ENCODE data around the gene HIRA.

Gene HIRA

DNA sequence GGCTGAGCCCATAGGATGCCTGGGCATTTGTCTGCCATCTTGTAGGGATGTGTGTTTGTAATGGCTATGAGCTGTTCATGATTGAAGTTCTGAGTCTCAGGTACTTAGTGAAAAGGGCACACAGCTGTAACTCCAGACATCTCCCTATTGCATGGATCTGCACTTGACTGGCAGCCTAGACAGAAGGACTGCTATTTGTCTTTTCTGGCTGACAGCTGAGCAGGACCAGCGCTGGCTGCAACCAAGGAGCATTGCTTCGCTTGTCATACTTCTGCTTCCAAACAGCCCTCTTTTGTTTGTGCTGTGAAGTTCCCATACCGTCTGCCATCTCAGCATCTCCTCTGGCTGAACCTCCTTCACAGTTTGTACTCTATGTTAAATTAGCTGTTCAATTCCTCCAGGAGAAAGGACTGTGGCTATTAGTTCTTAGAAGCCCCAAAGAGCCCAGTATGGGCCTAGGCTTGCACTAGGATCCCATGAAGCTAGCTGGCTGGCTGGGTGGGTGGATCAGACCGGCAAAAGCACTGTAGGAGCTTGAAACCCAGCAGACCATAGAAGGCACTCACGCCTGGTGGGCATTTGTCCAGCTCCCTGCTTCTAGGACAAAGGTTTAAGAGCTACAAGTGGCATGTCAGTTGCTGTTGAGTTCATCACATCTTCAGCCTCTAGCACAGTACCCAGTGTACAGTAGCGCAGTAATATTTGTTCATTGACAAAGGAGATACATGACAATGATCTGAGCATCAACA, 20.4 kb downstream of the HIRA start:
- Histone ChIP-seq H3K27me3 (ENCODE audit: control insufficient read depth in 1 of 2, insufficient read depth in 2 of 2, low read length in 2 of 2) (no peaks in the 10 kb centered on the region), H3K9ac (ENCODE audit: low read depth in 1 of 2, low read length in 2 of 2) (no peak overlapping the region), H3K4me3 (ENCODE audit: low read depth in 1 of 2, low read length in 2 of 2) (no peak overlapping the region), H3K9me3 (ENCODE audit: control insufficient read depth in 1 of 2, low read length in 2 of 2) (no peaks in the 10 kb centered on the region), H3K36me3 (ENCODE audit: control insufficient read depth in 1 of 2, insufficient read depth in 2 of 2, low read length in 2 of 2) (peaks cover 19 to 49% of the 10 kb centered on the region in 2 donors), H3K27ac (ENCODE audit: low read depth, low read length) (no peak overlapping the region), H3K4me1 (ENCODE audit: control insufficient read depth in 1 of 2, insufficient read depth in 2 of 2, low read length in 2 of 2) (no peaks in the 10 kb centered on the region)

DNA sequence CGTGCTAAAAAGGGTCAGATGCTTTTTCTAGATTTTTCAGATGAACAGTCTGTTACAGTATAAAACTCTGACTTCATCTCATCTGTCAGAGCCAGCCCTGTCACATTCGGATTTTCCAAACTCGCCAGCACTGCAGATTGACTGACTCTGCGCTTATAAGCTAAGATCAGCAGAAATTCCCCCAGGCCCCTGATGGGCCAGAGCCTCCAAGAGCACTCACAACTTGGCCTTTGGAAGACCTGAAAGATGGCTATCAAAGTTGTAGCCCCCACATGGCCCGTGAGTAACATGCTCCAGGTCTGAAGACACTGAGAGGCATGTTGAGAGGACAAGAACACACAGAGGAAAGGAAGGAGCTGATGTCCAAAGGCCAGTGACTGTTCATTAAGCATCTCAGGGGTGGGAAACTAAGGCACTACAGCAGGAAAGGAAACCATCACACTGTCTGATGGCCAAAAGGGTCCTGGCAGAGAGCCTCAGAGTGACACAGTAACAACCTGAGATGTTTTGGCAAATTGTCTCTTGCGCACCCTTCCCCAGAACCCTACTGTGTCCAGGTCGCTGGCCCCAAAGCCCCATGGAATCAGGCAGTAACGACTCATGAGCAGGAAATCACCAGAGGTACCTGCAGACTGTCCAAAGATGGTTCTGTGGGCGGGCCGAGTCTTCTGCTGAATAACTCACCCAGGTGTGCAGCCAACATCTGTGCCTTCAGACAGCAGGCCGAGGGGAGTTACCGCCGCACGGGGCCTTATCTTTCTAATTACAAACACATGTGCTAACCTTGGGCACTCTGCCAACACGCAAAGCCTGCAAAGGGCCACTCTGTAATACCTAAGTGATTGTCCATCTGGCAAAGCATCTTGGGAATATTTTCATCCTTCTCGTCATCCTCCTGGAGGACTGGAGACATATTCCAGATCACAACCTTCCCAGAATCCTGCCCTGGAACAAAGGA, 23.6 kb downstream of the HIRA start:
- no peaks in the 10 kb centered on the region for H3K27me3 ChIP-seq (ENCODE audit: control insufficient read depth in 1 of 2, insufficient read depth in 2 of 2, low read length in 2 of 2)
- H3K9me3 ChIP-seq (ENCODE audit: control insufficient read depth in 1 of 2, low read length in 2 of 2): no peaks in the 10 kb centered on the region
- H3K4me1 ChIP-seq (ENCODE audit: control insufficient read depth in 1 of 2, insufficient read depth in 2 of 2, low read length in 2 of 2): no peaks in the 10 kb centered on the region
- no peak overlapping the region for H3K4me3 ChIP-seq (ENCODE audit: low read depth in 1 of 2, low read length in 2 of 2)
- H3K27ac ChIP-seq (ENCODE audit: low read depth, low read length): no peak overlapping the region
- no peak overlapping the region for H3K9ac ChIP-seq (ENCODE audit: low read depth in 1 of 2, low read length in 2 of 2)
- peaks cover 36 to 70% of the 10 kb centered on the region in 2 donors for H3K36me3 ChIP-seq (ENCODE audit: control insufficient read depth in 1 of 2, insufficient read depth in 2 of 2, low read length in 2 of 2)

DNA sequence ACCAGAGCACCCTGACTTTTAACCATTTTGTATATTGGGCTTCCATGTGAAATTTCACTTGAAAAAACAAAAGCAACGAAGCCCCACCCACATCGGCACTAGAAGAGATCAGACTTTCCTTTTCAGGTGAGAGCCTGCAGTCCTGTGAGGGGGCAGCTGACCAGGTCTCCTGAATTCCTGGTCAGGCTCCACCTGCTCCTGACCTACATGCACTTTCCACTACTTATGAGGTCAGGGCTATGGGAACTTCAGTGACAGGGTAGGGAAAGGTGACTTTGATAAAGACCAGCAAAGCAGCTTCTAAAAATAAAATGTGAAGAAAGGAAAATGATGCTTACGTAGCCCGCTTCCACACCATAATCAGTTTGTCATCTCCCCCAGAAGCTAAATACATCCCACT, 24.7 kb downstream of the HIRA start:
- no peak overlapping the region for H3K27ac ChIP-seq (ENCODE audit: low read depth, low read length)
- no peak overlapping the region for H3K4me3 ChIP-seq (ENCODE audit: low read depth in 1 of 2, low read length in 2 of 2)
- H3K36me3 ChIP-seq (ENCODE audit: control insufficient read depth in 1 of 2, insufficient read depth in 2 of 2, low read length in 2 of 2): peaks cover 36 to 71% of the 10 kb centered on the region in 2 donors
- no peaks in the 10 kb centered on the region for H3K4me1 ChIP-seq (ENCODE audit: control insufficient read depth in 1 of 2, insufficient read depth in 2 of 2, low read length in 2 of 2)
- no peaks in the 10 kb centered on the region for H3K27me3 ChIP-seq (ENCODE audit: control insufficient read depth in 1 of 2, insufficient read depth in 2 of 2, low read length in 2 of 2)
- H3K9ac ChIP-seq (ENCODE audit: low read depth in 1 of 2, low read length in 2 of 2): no peak overlapping the region
- no peaks in the 10 kb centered on the region for H3K9me3 ChIP-seq (ENCODE audit: control insufficient read depth in 1 of 2, low read length in 2 of 2)

DNA sequence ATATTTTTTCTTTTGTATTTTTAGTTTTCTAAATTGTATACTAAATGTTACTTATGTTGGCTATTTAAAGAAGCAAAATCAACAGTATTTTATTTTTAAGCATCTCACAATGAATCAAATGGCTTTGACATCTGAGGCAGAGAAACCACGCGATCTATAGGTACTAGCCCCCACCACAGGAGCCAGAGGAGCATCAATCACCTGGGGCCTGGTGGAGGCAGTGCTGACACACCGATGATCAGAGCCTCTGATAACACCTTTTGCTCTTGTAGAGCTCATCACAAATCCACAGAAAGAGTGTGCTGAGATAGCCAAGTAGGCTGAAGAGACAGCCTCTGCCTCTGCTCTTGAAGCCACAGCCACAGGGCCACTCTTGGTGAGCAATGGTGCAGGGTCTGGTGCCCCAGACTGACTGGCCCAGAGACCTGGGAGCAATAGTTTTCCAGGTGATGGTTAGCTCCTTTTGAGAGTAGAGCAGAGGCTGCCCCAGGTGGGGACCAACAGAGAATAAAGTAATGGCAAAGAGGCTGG, 25.2 kb downstream of the HIRA start:
- peaks cover 36 to 70% of the 10 kb centered on the region in 2 donors for H3K36me3 ChIP-seq (ENCODE audit: control insufficient read depth in 1 of 2, insufficient read depth in 2 of 2, low read length in 2 of 2)
- no peak overlapping the region for H3K9ac ChIP-seq (ENCODE audit: low read depth in 1 of 2, low read length in 2 of 2)
- H3K27me3 ChIP-seq (ENCODE audit: control insufficient read depth in 1 of 2, insufficient read depth in 2 of 2, low read length in 2 of 2): no peaks in the 10 kb centered on the region
- H3K9me3 ChIP-seq (ENCODE audit: control insufficient read depth in 1 of 2, low read length in 2 of 2): no peaks in the 10 kb centered on the region
- H3K4me3 ChIP-seq (ENCODE audit: low read depth in 1 of 2, low read length in 2 of 2): no peak overlapping the region
- H3K27ac ChIP-seq (ENCODE audit: low read depth, low read length): no peak overlapping the region
- no peaks in the 10 kb centered on the region for H3K4me1 ChIP-seq (ENCODE audit: control insufficient read depth in 1 of 2, insufficient read depth in 2 of 2, low read length in 2 of 2)

DNA sequence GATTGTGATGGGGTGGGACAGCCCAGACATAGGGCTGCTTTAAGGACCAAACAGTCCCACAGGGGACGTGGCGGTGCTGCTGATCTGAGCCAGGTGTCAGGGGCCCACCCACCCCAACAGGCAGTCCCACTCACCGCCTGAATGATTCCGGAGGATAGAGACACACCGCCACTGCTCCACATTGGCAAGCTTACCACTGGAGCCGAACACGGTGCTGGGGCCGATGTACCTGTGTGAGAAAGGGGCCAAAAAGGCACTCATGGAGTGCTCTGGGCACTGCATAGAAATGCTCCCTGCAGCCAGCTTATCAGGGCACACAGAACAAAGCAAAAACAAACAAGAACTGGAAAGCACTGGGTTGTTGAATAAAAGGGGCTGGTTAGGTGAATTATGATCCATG, 25.9 kb downstream of the HIRA start:
- Histone ChIP-seq H3K9ac (ENCODE audit: low read depth in 1 of 2, low read length in 2 of 2) (no peak overlapping the region), H3K4me1 (ENCODE audit: control insufficient read depth in 1 of 2, insufficient read depth in 2 of 2, low read length in 2 of 2) (no peaks in the 10 kb centered on the region), H3K4me3 (ENCODE audit: low read depth in 1 of 2, low read length in 2 of 2) (no peak overlapping the region), H3K36me3 (ENCODE audit: control insufficient read depth in 1 of 2, insufficient read depth in 2 of 2, low read length in 2 of 2) (peaks cover 36 to 70% of the 10 kb centered on the region in 2 donors), H3K27ac (ENCODE audit: low read depth, low read length) (no peak overlapping the region), H3K27me3 (ENCODE audit: control insufficient read depth in 1 of 2, insufficient read depth in 2 of 2, low read length in 2 of 2) (no peaks in the 10 kb centered on the region), H3K9me3 (ENCODE audit: control insufficient read depth in 1 of 2, low read length in 2 of 2) (no peaks in the 10 kb centered on the region)

DNA sequence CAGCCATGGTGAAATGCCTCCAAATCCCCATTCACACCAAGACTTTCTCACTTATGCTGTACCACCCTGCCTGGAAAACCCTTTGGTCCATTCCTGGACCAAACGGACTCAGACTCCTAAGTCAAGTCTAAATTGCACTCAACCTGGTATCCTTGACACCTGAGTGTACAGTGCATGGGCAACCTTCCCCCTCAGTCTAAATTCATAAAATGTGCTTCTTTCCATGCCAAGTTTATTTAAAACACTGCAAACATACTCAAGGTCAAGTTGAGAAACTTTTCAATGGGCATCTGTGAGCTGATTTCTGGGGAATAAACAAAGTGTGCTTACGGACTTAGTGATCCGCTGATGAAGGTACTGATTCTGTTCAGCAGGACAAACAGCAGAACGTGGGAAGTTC, 26.4 kb downstream of the HIRA start:
- H3K4me3 ChIP-seq (ENCODE audit: low read depth in 1 of 2, low read length in 2 of 2): no peak overlapping the region

DNA sequence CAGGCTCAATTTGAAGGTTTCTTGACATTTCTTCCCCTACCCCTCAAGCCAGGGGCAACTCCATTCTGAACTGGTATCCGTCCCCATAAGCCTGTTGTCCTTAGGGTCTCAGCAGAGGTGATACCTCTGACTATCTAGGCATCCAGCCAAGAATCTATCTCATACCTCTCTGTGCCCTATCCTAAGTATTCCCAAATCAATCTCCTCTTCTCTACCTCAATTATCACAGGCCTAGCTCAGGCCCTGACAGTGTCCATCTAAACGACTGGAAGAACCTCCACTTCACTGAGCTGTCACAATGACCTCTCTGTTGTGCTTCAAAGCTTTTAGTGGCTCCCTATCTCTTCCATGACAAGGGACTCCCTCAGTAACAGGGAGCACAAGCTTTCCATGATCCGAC, 26.9 kb downstream of the HIRA start:
- no peaks in the 10 kb centered on the region for H3K27me3 ChIP-seq (ENCODE audit: control insufficient read depth in 1 of 2, insufficient read depth in 2 of 2, low read length in 2 of 2)
- H3K27ac ChIP-seq (ENCODE audit: low read depth, low read length): no peak overlapping the region
- no peak overlapping the region for H3K4me3 ChIP-seq (ENCODE audit: low read depth in 1 of 2, low read length in 2 of 2)
- no peaks in the 10 kb centered on the region for H3K4me1 ChIP-seq (ENCODE audit: control insufficient read depth in 1 of 2, insufficient read depth in 2 of 2, low read length in 2 of 2)
- H3K9ac ChIP-seq (ENCODE audit: low read depth in 1 of 2, low read length in 2 of 2): no peak overlapping the region
- no peaks in the 10 kb centered on the region for H3K9me3 ChIP-seq (ENCODE audit: control insufficient read depth in 1 of 2, low read length in 2 of 2)
- peaks cover 33 to 74% of the 10 kb centered on the region in 2 donors for H3K36me3 ChIP-seq (ENCODE audit: control insufficient read depth in 1 of 2, insufficient read depth in 2 of 2, low read length in 2 of 2)

More for the DNA sequence above, 26.4 kb downstream of the HIRA start:
- Histone ChIP-seq H3K36me3 (ENCODE audit: control insufficient read depth in 1 of 2, insufficient read depth in 2 of 2, low read length in 2 of 2) (peaks cover 37 to 74% of the 10 kb centered on the region in 2 donors), H3K9me3 (ENCODE audit: control insufficient read depth in 1 of 2, low read length in 2 of 2) (no peaks in the 10 kb centered on the region), H3K27me3 (ENCODE audit: control insufficient read depth in 1 of 2, insufficient read depth in 2 of 2, low read length in 2 of 2) (no peaks in the 10 kb centered on the region), H3K4me1 (ENCODE audit: control insufficient read depth in 1 of 2, insufficient read depth in 2 of 2, low read length in 2 of 2) (no peaks in the 10 kb centered on the region), H3K9ac (ENCODE audit: low read depth in 1 of 2, low read length in 2 of 2) (no peak overlapping the region), H3K27ac (ENCODE audit: low read depth, low read length) (no peak overlapping the region)

DNA sequence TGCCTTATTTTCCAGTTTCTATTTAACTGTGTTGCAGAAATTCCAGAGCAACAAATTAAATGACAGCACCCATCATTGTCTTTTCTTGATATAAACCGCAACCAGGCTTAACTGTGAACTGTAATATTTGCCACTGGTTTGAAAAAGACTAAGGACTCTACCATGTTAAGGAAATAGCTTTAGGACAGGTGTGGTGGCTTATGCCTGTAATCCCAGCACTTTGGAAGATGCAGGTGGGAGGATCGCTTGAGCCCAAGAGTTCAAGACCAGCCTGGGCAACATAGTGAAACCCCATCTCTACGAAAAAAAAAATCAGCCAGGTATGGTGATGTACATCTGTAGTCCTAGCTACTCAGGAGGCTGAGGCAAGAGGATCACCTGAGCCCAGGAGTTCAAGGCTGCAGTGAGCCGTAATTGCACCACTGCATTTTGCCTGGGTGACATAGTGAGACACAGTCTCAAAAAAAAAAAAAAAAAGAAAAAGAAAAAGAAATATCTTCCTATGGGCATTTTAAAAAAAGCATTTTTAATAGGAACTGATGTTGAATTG, 28.8 kb downstream of the HIRA start:
- Histone ChIP-seq H3K9me3 (ENCODE audit: control insufficient read depth in 1 of 2, low read length in 2 of 2) (no peaks in the 10 kb centered on the region), H3K27me3 (ENCODE audit: control insufficient read depth in 1 of 2, insufficient read depth in 2 of 2, low read length in 2 of 2) (no peaks in the 10 kb centered on the region), H3K4me3 (ENCODE audit: low read depth in 1 of 2, low read length in 2 of 2) (no peak overlapping the region), H3K9ac (ENCODE audit: low read depth in 1 of 2, low read length in 2 of 2) (no peak overlapping the region), H3K4me1 (ENCODE audit: control insufficient read depth in 1 of 2, insufficient read depth in 2 of 2, low read length in 2 of 2) (no peaks in the 10 kb centered on the region), H3K36me3 (ENCODE audit: control insufficient read depth in 1 of 2, insufficient read depth in 2 of 2, low read length in 2 of 2) (peaks cover 34 to 75% of the 10 kb centered on the region in 2 donors), H3K27ac (ENCODE audit: low read depth, low read length) (no peak overlapping the region)

DNA sequence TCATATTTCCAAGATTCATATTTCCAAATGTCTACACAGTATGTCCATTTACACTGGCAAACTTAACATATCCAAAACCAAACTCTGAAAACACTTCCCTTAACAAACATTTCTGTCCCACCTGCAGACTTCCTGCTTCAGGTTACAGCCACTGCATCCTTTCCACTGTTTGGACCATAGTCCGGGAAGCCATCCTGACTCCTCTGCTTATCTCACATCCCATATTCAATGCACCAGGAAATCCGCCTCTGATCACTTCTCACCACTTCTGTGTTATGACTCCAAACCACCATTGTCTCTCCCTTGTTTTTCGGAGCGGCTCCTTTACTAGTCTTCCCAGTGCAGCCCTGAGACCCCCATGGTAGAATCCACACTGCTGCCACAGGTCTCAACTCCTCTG, 30.1 kb downstream of the HIRA start:
- Histone ChIP-seq H3K9ac (ENCODE audit: low read depth in 1 of 2, low read length in 2 of 2) (no peak overlapping the region), H3K9me3 (ENCODE audit: control insufficient read depth in 1 of 2, low read length in 2 of 2) (no peaks in the 10 kb centered on the region), H3K4me1 (ENCODE audit: control insufficient read depth in 1 of 2, insufficient read depth in 2 of 2, low read length in 2 of 2) (no peaks in the 10 kb centered on the region), H3K27ac (ENCODE audit: low read depth, low read length) (no peak overlapping the region), H3K27me3 (ENCODE audit: control insufficient read depth in 1 of 2, insufficient read depth in 2 of 2, low read length in 2 of 2) (no peaks in the 10 kb centered on the region), H3K4me3 (ENCODE audit: low read depth in 1 of 2, low read length in 2 of 2) (no peak overlapping the region), H3K36me3 (ENCODE audit: control insufficient read depth in 1 of 2, insufficient read depth in 2 of 2, low read length in 2 of 2) (peaks cover 43 to 76% of the 10 kb centered on the region in 2 donors)

DNA sequence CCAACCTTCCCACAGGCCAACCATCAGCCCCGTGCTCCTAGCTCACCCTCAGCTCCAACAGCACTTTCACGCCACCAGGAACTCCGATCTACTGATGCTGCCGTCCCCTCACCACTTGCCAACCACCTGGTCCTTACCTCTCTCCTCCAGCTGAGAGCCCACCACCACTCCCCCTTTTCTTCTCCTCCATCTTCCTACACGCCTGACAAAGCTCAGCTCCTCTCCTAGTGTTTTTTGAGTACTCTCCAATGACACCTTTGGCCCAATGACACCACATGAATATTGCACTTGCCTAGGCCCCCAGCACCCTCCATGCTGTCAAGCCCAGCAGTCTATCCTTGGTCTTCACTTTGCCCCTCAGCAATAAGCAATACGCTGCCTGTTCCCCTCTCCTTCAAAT, 30.7 kb downstream of the HIRA start:
- H3K36me3 ChIP-seq (ENCODE audit: control insufficient read depth in 1 of 2, insufficient read depth in 2 of 2, low read length in 2 of 2): peaks cover 42 to 76% of the 10 kb centered on the region in 2 donors
- H3K9me3 ChIP-seq (ENCODE audit: control insufficient read depth in 1 of 2, low read length in 2 of 2): no peaks in the 10 kb centered on the region
- H3K27ac ChIP-seq (ENCODE audit: low read depth, low read length): no peak overlapping the region
- H3K27me3 ChIP-seq (ENCODE audit: control insufficient read depth in 1 of 2, insufficient read depth in 2 of 2, low read length in 2 of 2): no peaks in the 10 kb centered on the region
- H3K9ac ChIP-seq (ENCODE audit: low read depth in 1 of 2, low read length in 2 of 2): no peak overlapping the region
- H3K4me1 ChIP-seq (ENCODE audit: control insufficient read depth in 1 of 2, insufficient read depth in 2 of 2, low read length in 2 of 2): no peaks in the 10 kb centered on the region
- no peak overlapping the region for H3K4me3 ChIP-seq (ENCODE audit: low read depth in 1 of 2, low read length in 2 of 2)
